VCaP (cell line): ENCODE results near the gene BRI3.

ENCODE experiments used
- H3K27ac ChIP-seq: fragments of 450-650 bp; 2 replicates; pipeline ENCODE4 v1.5.1; 2017
- CTCF ChIP-seq: fragments of 450-650 bp; conservative IDR thresholded peaks from 2 replicates; pipeline ENCODE4 v1.5.1; 2017; ENCODE audit warnings: mild to moderate bottlenecking, moderate library complexity

BRI3 gene

GRCh38 chr7:98288064-98288823 is 6.8 kb downstream of the BRI3 start:
- no peak for TF ChIP-seq CTCF
- H3K27ac ChIP-seq, result peak overlapping the region; percentile 97

GRCh38 chr7:98289333-98289875 is 7.9 kb downstream of the BRI3 start:
- TF ChIP-seq CTCF, result no peak
- peak overlapping the region; percentile 97 for H3K27ac ChIP-seq

- no peak for TF ChIP-seq CTCF
- H3K27ac ChIP-seq, result peak overlapping the region; percentile 19; the same call in 1 of the 2 replicates
Observed at GRCh38 chr7:98291717-98292116, 10.2 kb downstream of the BRI3 start.

GRCh38 chr7:98293265-98293664 is 11.8 kb downstream of the BRI3 start:
- no peak for TF ChIP-seq CTCF
- H3K27ac ChIP-seq, result peak overlapping the region; percentile 64; the same call in 1 of the 2 replicates

GRCh38 chr7:98293746-98294145 is 12.3 kb downstream of the BRI3 start:
- H3K27ac ChIP-seq, result peak overlapping the region; percentile 64
- no peak for TF ChIP-seq CTCF

- peak overlapping the region; percentile 64 for H3K27ac ChIP-seq
- TF ChIP-seq CTCF, result no peak
Observed at GRCh38 chr7:98294326-98294725, 12.8 kb downstream of the BRI3 start.

- peak overlapping the region; percentile 64 for H3K27ac ChIP-seq
Observed at GRCh38 chr7:98294798-98295382, 13.4 kb downstream of the BRI3 start.

More at GRCh38 chr7:98294798-98295382, 13.4 kb downstream of the BRI3 start:
- TF ChIP-seq CTCF, result peak; percentile 89
